Anterior cingulate cortex (tissue), 58 donors: ENCODE results near the gene KLK15.

ENCODE experiments used
- DNase-seq, 58 donors: peaks; one replicate each; lab custom pipeline; 2025; lab: John Stamatoyannopoulos, UW

KLK15 gene

DNA sequence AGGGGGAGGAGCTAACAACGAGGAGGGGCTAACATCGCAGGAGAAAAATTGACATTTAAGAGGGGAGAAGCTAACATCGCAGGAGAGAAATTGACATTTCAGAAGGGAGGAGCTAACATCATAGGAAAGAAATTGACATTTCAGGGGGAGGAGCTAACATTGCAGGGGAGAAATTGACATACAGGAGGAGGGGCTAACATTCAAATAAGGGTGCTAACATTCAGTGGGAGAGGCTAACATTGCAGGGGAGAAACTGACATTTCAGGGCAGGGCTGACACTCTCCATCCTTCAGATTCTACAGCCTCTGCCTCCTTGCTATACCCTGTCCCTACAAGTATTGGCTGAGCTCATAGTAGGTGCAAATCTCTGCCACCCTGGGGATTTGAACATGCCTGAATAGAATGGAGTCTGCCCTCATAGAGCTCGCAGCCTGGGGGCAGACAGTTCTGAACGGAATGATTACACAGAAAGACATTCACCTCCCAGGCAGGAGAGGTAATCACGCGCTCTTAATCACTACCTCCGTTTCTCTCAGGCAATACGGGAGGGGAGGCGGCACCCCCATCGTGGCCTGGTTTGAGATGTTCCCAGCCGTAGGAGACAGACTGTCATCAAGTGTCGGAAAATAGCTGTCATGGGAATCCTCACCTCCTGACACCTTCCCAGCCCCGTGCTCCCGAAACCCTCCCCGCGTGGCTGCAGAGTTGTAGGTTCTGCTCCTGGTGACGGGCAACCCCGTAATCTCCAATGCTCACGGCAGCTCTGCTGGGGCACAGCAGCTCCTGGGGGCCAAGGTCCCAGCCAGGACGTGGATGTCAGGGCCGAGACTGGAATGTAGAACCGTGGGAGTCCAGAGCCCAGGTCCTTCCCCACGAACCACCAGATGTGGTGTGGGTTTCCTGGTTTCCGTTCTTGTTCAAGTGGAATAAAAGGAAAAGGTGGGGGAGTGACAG is 53.6 kb downstream of the KLK15 start:
- DNase-seq, result peak in 1 of 58 donors; percentile 52

DNA sequence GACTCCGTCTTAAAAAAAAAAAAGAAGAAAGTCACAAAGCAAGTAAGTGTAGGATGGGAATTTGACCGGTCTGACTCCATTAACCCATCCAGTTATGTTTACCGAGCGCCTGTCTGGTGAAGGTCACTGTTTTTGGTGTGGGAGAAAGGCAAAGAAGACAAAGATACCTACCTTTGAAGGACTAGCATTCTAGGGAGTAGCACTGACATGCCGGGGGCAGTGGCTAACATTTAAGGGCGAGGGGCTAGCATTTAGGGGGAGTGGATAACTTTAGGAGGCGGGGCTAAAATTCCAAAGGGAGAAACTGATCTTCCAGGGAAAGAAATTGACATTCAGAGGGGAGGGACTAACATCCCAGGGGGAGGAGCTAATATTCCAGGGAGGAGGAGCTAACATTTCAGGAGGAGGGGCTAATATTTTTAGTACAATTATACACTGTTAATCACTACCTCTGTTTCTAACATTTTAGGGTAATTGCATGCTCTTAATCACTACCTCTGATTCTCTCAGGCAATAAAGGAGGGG is 54.4 kb downstream of the KLK15 start:
- DNase-seq, result no peak

DNA sequence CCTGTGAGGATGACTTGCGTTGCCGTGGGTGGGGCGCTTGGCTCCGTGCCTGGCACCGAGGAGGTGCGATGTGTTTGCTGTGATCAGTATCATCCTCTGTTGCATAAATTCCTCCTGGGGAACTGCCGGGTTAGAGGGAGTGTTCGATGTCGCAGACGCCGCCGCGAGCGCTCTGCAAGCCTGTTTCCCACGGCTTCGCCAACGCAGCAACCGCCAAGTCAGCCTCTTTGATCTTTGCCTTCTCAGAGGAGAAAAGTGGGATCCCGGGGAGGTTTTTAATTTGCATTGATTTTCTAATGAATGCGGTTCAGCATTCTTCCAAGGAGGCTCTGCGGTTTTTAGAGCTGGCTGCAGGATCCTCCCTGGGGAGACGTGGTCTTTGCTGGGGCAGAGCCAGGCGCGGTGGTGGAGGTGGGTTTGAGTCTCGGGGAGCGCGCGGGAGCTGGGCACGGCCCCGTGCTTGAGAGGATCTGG is 55.5 kb downstream of the KLK15 start:
- peak in 1 of 58 donors; percentile 55 for DNase-seq

- DNase-seq, result no peak
These were observed 56.1 kb downstream of the KLK15 start for GRCh38 chr19:50777261-50777660.

GRCh38 chr19:50776131-50776530 is 57.2 kb downstream of the KLK15 start:
- no peak for DNase-seq
